ENCODE data around the gene GPR132. TPM values are rescaled to one million over a fixed set of nuclear protein-coding genes. Genes with fewer than 3 reads are reported as not detected.

Gene GPR132
- total RNA-seq, 1 experiment from 2014 or later = not detected

Other genes starting within 250 kb of the GPR132 start
- gene CEP170B, start 200.2 kb downstream of the GPR132 start, total RNA-seq (2021) = 25.7 and 26.4 TPM in 2 replicates
- gene PLD4, start 140.6 kb downstream of the GPR132 start, total RNA-seq (2021) = 0.05 TPM in 1 of 2 replicates, not detected in the other
- 30.8 and 38.9 TPM in 2 replicates for gene AHNAK2, start 87.1 kb downstream of the GPR132 start, total RNA-seq (2021)
- gene CLBA1, start 79.6 kb downstream of the GPR132 start, total RNA-seq (2021) = 12.5 and 12.6 TPM in 2 replicates
- gene CDCA4, start 44.3 kb downstream of the GPR132 start, total RNA-seq (2021) = 24.9 and 27.7 TPM in 2 replicates
- 17.8 and 20.5 TPM in 2 replicates for gene JAG2, start 103.3 kb upstream of the GPR132 start, total RNA-seq (2021)
- 37.0 and 47.9 TPM in 2 replicates for gene NUDT14, start 115.9 kb upstream of the GPR132 start, total RNA-seq (2021)
- 9.0 and 12.2 TPM in 2 replicates for gene BTBD6, start 183.1 kb upstream of the GPR132 start, total RNA-seq (2021)
- gene BRF1, start 235.6 kb upstream of the GPR132 start, total RNA-seq (2021) = 24.8 and 31.2 TPM in 2 replicates
- 43.3 and 52.2 TPM in 2 replicates for gene PACS2, start 249.3 kb upstream of the GPR132 start, total RNA-seq (2021)

Data from PC-9 (cell line).